Measurements from ENCODE around the gene ZSCAN21. TPM values are rescaled to one million over a fixed set of nuclear protein-coding genes. Genes with fewer than 3 reads are reported as not detected.

ZSCAN21 gene
- total RNA-seq, 1 experiment from 2014 or later, result 7.3 TPM

DNA sequence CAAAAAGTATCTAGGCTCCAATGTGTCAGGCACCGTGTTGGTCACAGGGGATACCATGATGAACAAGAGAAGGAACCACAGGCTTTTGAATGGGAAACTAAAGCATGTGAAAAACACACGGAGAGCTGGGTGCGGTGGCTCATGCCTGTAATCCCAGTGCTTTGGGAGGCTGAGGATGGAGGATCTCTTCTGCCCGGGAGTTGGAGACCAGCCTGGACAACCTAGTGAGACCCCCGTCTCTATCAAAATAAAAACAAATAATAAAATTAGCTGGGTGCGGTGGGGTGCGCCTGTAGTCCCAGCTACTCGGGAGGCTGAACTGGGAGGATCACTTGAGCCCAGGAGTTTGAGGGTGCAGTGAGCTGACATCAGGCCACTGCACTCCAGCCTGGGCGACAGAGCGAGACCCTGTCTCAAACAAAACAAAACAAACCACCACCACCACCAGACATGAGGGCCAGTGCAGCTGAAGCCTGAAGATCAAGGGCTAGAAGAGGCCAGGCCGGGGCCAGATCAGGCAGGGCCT lies 38.6 kb downstream of the ZSCAN21 start:
- CTCF ChIA-PET, result no interaction called here

DNA sequence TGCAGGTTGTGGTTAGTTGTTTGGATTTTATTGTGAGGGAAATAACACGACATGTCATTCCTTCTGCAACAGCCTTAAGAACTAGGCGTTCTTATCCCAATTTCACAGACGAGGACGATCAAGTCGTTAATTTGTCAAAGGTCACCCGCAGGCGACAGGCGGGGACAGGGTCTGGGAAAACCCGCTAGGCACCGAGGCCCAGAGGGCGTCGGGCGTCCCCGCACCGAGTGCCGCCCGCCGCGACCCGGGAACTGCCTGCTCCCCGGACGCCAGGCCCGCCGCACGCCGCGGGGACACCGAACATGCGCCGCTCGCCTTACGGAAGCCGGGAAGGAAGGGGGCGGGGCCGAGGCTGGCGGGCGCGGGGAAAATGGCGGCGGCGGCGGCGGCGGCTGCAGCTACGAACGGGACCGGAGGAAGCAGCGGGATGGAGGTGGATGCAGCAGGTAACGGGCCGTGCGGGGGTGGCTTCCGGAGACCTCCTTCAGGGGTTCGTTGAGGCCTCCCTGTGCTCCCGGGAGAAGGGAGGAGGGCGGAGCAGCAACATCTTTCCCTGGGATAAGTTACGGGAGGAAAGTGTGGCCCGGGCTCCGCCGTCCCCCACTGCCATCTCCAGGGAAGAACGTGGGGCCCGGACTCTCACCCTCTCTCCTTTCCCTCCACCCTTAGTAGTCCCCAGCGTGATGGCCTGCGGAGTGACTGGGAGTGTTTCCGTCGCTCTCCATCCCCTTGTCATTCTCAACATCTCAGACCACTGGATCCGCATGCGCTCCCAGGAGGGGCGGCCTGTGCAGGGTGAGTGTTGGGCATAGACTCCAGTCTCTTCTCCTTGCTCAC lies 39.3 kb downstream of the ZSCAN21 start, which contains the start of gene COPS6:
COPS6 (plus strand) TSS at position 349 of the 837 bp plus-strand sequence; CDS start at position 371, 22 bp downstream.
- CTCF ChIA-PET, result no interaction called here
- peaks cover 26% of the 10 kb centered on the region for H3K36me3 ChIP-seq (ENCODE audit: low read depth, low read length)
- no peaks in the 10 kb centered on the region for H3K9me2 ChIP-seq (replicated peaks; ENCODE audit: low read length)
- H2AFZ ChIP-seq (ENCODE audit: low read length), result peak within 1 kb of the TSS; percentile 95
- intact Hi-C loops (cut with micrococcal nuclease), result loop anchor here (1.0 kb wide), 1 partner anchor 11 kb away; no protein-coding TSS in a partner anchor
- peaks cover 29% of the 10 kb centered on the region for H3K4me1 ChIP-seq (ENCODE audit: insufficient read depth, low read length)
- DNase-seq, result peak; percentile 63
- POLR2A ChIA-PET (ENCODE audit: unreplicated experiment), result no interaction called here
- peak within 1 kb of the TSS; percentile 88 for H3K4me3 ChIP-seq (ENCODE audit: low read length)
- TSS peak; percentile 65 for BruUV-seq (replicated peaks)
- peak within 1 kb of the TSS; percentile 59 for H3K27ac ChIP-seq (ENCODE audit: low read length)
- peaks cover 4% of the 10 kb centered on the region; the same call in 1 of the 2 replicates for H4K20me1 ChIP-seq (ENCODE audit: low read length)
- TF ChIP-seq EZH2 (IDR thresholded peaks at IDR 0.05; ENCODE audit: low read length, unreplicated experiment), result no peak
- TF ChIP-seq, protein P1, sequence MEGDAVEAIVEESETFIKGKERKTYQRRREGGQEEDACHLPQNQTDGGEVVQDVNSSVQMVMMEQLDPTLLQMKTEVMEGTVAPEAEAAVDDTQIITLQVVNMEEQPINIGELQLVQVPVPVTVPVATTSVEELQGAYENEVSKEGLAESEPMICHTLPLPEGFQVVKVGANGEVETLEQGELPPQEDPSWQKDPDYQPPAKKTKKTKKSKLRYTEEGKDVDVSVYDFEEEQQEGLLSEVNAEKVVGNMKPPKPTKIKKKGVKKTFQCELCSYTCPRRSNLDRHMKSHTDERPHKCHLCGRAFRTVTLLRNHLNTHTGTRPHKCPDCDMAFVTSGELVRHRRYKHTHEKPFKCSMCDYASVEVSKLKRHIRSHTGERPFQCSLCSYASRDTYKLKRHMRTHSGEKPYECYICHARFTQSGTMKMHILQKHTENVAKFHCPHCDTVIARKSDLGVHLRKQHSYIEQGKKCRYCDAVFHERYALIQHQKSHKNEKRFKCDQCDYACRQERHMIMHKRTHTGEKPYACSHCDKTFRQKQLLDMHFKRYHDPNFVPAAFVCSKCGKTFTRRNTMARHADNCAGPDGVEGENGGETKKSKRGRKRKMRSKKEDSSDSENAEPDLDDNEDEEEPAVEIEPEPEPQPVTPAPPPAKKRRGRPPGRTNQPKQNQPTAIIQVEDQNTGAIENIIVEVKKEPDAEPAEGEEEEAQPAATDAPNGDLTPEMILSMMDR (conservative IDR thresholded peaks at IDR 0.05; ENCODE audit: low read depth, low read length), result no peak
- TF ChIP-seq EZH2phosphoT487 (IDR thresholded peaks at IDR 0.05; ENCODE audit: borderline replicate concordance, low read length), result no peak
- H3K79me2 ChIP-seq (ENCODE audit: low read length), result peaks cover 22% of the 10 kb centered on the region
- no peaks in the 10 kb centered on the region for H3F3A ChIP-seq (ENCODE audit: low read length, unreplicated experiment)
- peak within 1 kb of the TSS; percentile 86 for H3K4me2 ChIP-seq (ENCODE audit: low read length)
- H3K27me3 ChIP-seq (ENCODE audit: low read length), result no peaks in the 10 kb centered on the region
- peak within 1 kb of the TSS; percentile 94 for H3K9ac ChIP-seq (ENCODE audit: low read length)
- peak; percentile 60 for ATAC-seq
- H3K9me3 ChIP-seq (ENCODE audit: low read length), result no peaks in the 10 kb centered on the region

More for the DNA sequence above, 38.6 kb downstream of the ZSCAN21 start:
- DNase-seq (no peak), ATAC-seq (no peak; the same call in 1 of the 2 replicates)
- TF ChIP-seq, protein P1 (conservative IDR thresholded peaks at IDR 0.05; ENCODE audit: low read depth, low read length), result no peak
- TF ChIP-seq EZH2 (IDR thresholded peaks at IDR 0.05; ENCODE audit: low read length, unreplicated experiment) (no peak), EZH2phosphoT487 (IDR thresholded peaks at IDR 0.05; ENCODE audit: borderline replicate concordance, low read length) (no peak)
- no TSS peak for BruUV-seq (replicated peaks)
- no peaks in the 10 kb centered on the region for H3F3A ChIP-seq (ENCODE audit: low read length, unreplicated experiment)
- peak overlapping the region; percentile 59 for H3K27ac ChIP-seq (ENCODE audit: low read length)
- peak overlapping the region; percentile 94 for H3K9ac ChIP-seq (ENCODE audit: low read length)
- peak overlapping the region; percentile 86 for H3K4me2 ChIP-seq (ENCODE audit: low read length)
- peak overlapping the region; percentile 88 for H3K4me3 ChIP-seq (ENCODE audit: low read length)
- no peaks in the 10 kb centered on the region for H3K27me3 ChIP-seq (ENCODE audit: low read length)
- H4K20me1 ChIP-seq (ENCODE audit: low read length), result peaks cover 4% of the 10 kb centered on the region; the same call in 1 of the 2 replicates
- no peaks in the 10 kb centered on the region for H3K9me3 ChIP-seq (ENCODE audit: low read length)
- H3K79me2 ChIP-seq (ENCODE audit: low read length), result peaks cover 22% of the 10 kb centered on the region
- H3K4me1 ChIP-seq (ENCODE audit: insufficient read depth, low read length), result peaks cover 29% of the 10 kb centered on the region
- peaks cover 19% of the 10 kb centered on the region for H3K36me3 ChIP-seq (ENCODE audit: low read depth, low read length)
- POLR2A ChIA-PET (ENCODE audit: unreplicated experiment), result no interaction called here
- H3K9me2 ChIP-seq (replicated peaks; ENCODE audit: low read length), result no peaks in the 10 kb centered on the region
- peak overlapping the region; percentile 95 for H2AFZ ChIP-seq (ENCODE audit: low read length)
- intact Hi-C loops (cut with micrococcal nuclease), result no loop called here
